K562 (cell line): Measurements from ENCODE around the gene ELMO1. TPM values are rescaled to one million over a fixed set of nuclear protein-coding genes. Genes with fewer than 3 reads are reported as not detected.

ENCODE experiments used
- CHCHD3 ChIP-seq: fragments of 250-450 bp; sonication (Bioruptor Pico); IDR thresholded peaks from 2 replicates; pipeline ENCODE4 v2.1.2; 2022; ENCODE audit warnings: mild to moderate bottlenecking
- DPF2 ChIP-seq: fragments of 450-650 bp; IDR thresholded peaks from 2 replicates; pipeline ENCODE4 v1.6.1; 2016
- EGR1 ChIP-seq: fragments of 450-650 bp; conservative IDR thresholded peaks from 2 replicates; pipeline ENCODE4 v1.6.1; 2017; ENCODE audit warnings: mild to moderate bottlenecking
- TRIM24 ChIP-seq, 2 experiments: fragments of 450-650 bp; IDR thresholded peaks; 2 replicates each; pipeline ENCODE4 v1.6.1; 2016
- ZBTB1 ChIP-seq: sonication (generic); formaldehyde crosslinking; IDR thresholded peaks from 2 replicates; pipeline ENCODE4 v1.8.1; 2023; ENCODE audit warnings: missing genetic modification reagents, low read depth, mild to moderate bottlenecking, borderline replicate concordance
- ZNF146 ChIP-seq: IDR thresholded peaks from one replicate; pipeline ENCODE4 v1.6.1; 2018; ENCODE audit warnings: missing compliant biosample characterization; ENCODE audit not compliant: unreplicated experiment
- ZNF174 ChIP-seq: fragments of 250-450 bp; sonication (Bioruptor Pico); IDR thresholded peaks from 2 replicates; pipeline ENCODE4 v1.4.0; 2020; ENCODE audit warnings: mild to moderate bottlenecking
- polyA plus RNA-seq, 8 experiments: library from polyadenylated mRNA; depleted of rRNA in 4 of 8; stranded (reverse) in 5 of 8; unstranded in 3 of 8; fragments of >200 nt; fragmentation: Nextera tagmentation in 2 of 8; fragmentation: Illumina TruSeq in 1 of 8; extraction: Ambion mirVana in 2 of 8; extraction: Trizol in 1 of 8; gene quantifications; 2 replicates each; pipeline versions ENCODE4 v1.2.1 to v1.2.3, GENCODE V29; 2011 to 2014; ENCODE audit warnings: inconsistent platforms in 1 of 8, missing spikeins in 1 of 8
- total RNA-seq, 7 experiments: library from RNA; depleted of rRNA in 6 of 7; stranded (reverse); fragments of >200 nt in 6 of 7; fragmentation: Illumina TruSeq in 2 of 7; extraction: Trizol in 2 of 7; gene quantifications; 2 replicates each; pipeline versions ENCODE4 v1.2.1 to v1.2.3, GENCODE V29; 2011 to 2021; ENCODE audit warnings: low replicate concordance in 1 of 7
- TF ChIP-seq, protein P1 (sequence below): fragments of 450-650 bp; IDR thresholded peaks from 2 replicates; pipeline ENCODE4 v1.6.1; 2017; ENCODE audit warnings: mild to moderate bottlenecking, moderate library complexity
- TF ChIP-seq, protein P2 (sequence below): fragments of 450-650 bp; formaldehyde crosslinking; IDR thresholded peaks from 2 replicates; pipeline ENCODE4 v1.4.0; 2020; ENCODE audit warnings: mild to moderate bottlenecking, moderate library complexity
- TF ChIP-seq, protein P3 (sequence below): fragments of 450-650 bp; formaldehyde crosslinking; IDR thresholded peaks from 2 replicates; pipeline ENCODE4 v1.4.0; 2020; ENCODE audit warnings: mild to moderate bottlenecking, moderate library complexity
- TF ChIP-seq, protein P4 (sequence below): fragments of 250-450 bp; sonication (Bioruptor Pico); IDR thresholded peaks from 2 replicates; pipeline ENCODE4 v1.4.0; 2020; ENCODE audit warnings: mild to moderate bottlenecking, moderate library complexity
- TF ChIP-seq, protein P5 (sequence below), 3 experiments: IDR thresholded peaks in 2 of 3; conservative IDR thresholded peaks in 1 of 3; 2 replicates each; pipeline ENCODE4 v1.5.1; 2011 to 2012; ENCODE audit warnings: low read length in 3 of 3, mild to moderate bottlenecking in 3 of 3, control low read depth in 2 of 3, improper control_type of control experiment in 1 of 3, inconsistent platforms in 1 of 3, low read depth in 1 of 3, mixed read lengths in 1 of 3, moderate library complexity in 1 of 3; ENCODE audit not compliant: insufficient read depth in 2 of 3
- TF ChIP-seq, protein P6 (sequence below), 2 experiments: fragments of 150-350 bp in 1 of 2; IDR thresholded peaks; 2 replicates each; pipeline ENCODE4 v1.6.1; 2012 to 2016; ENCODE audit warnings: low read depth in 2 of 2, low read length in 2 of 2, mild to moderate bottlenecking in 1 of 2, moderate library complexity in 1 of 2

The ELMO1 gene
- total and polyA plus RNA-seq, 9 of the 15 experiments (the other 6 are each of a cell fraction or from before 2014, with no cell fraction given), result 0.36 to 7.2 (median 3.6) TPM

DNA sequence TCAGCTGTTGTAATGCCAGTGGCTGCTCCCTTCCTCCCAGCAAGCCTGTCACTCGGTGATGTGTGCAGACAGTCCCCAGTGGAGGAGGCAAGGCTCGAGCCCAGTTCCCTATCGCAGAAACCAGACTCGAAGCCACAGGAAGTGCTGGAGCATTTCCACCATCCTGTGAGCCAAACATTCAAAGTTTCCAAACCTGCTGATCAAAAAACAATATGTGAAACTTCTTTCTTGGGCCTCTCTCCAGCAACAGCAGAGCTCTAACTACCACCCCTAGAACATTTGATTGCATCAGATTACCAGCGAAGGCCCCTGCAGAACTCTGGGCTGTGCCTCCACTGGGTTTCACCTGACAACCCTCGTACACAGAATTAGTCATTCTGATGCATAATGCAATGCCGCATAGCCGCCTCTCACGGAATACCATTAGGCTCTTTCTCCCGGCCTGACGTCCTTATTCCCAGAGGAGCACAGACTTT lies 94.0 kb downstream of the ELMO1 start (continued):
- TF ChIP-seq, protein P1, sequence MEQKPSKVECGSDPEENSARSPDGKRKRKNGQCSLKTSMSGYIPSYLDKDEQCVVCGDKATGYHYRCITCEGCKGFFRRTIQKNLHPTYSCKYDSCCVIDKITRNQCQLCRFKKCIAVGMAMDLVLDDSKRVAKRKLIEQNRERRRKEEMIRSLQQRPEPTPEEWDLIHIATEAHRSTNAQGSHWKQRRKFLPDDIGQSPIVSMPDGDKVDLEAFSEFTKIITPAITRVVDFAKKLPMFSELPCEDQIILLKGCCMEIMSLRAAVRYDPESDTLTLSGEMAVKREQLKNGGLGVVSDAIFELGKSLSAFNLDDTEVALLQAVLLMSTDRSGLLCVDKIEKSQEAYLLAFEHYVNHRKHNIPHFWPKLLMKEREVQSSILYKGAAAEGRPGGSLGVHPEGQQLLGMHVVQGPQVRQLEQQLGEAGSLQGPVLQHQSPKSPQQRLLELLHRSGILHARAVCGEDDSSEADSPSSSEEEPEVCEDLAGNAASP, result no peak
- TF ChIP-seq, protein P2, sequence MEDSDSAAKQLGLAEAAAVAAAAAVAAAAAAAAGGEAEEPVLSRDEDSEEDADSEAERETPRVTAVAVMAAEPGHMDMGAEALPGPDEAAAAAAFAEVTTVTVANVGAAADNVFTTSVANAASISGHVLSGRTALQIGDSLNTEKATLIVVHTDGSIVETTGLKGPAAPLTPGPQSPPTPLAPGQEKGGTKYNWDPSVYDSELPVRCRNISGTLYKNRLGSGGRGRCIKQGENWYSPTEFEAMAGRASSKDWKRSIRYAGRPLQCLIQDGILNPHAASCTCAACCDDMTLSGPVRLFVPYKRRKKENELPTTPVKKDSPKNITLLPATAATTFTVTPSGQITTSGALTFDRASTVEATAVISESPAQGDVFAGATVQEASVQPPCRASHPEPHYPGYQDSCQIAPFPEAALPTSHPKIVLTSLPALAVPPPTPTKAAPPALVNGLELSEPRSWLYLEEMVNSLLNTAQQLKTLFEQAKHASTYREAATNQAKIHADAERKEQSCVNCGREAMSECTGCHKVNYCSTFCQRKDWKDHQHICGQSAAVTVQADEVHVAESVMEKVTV (CRISPR knock-in tag), result no peak
- 0 out of 2 replicates have a peak, but pooled peaks have one; percentile 59 for TF ChIP-seq DPF2
- TF ChIP-seq ZBTB1, result no peak
- peak; percentile 35 to 64; a peak in 3 of 4 replicates for TF ChIP-seq TRIM24 (IDR thresholded peaks at IDR 0.05)
- no peak for TF ChIP-seq ZNF174 (CRISPR knock-in tag)
- TF ChIP-seq, protein P3, sequence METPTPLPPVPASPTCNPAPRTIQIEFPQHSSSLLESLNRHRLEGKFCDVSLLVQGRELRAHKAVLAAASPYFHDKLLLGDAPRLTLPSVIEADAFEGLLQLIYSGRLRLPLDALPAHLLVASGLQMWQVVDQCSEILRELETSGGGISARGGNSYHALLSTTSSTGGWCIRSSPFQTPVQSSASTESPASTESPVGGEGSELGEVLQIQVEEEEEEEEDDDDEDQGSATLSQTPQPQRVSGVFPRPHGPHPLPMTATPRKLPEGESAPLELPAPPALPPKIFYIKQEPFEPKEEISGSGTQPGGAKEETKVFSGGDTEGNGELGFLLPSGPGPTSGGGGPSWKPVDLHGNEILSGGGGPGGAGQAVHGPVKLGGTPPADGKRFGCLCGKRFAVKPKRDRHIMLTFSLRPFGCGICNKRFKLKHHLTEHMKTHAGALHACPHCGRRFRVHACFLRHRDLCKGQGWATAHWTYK (CRISPR knock-in tag), result no peak
- TF ChIP-seq, protein P4, sequence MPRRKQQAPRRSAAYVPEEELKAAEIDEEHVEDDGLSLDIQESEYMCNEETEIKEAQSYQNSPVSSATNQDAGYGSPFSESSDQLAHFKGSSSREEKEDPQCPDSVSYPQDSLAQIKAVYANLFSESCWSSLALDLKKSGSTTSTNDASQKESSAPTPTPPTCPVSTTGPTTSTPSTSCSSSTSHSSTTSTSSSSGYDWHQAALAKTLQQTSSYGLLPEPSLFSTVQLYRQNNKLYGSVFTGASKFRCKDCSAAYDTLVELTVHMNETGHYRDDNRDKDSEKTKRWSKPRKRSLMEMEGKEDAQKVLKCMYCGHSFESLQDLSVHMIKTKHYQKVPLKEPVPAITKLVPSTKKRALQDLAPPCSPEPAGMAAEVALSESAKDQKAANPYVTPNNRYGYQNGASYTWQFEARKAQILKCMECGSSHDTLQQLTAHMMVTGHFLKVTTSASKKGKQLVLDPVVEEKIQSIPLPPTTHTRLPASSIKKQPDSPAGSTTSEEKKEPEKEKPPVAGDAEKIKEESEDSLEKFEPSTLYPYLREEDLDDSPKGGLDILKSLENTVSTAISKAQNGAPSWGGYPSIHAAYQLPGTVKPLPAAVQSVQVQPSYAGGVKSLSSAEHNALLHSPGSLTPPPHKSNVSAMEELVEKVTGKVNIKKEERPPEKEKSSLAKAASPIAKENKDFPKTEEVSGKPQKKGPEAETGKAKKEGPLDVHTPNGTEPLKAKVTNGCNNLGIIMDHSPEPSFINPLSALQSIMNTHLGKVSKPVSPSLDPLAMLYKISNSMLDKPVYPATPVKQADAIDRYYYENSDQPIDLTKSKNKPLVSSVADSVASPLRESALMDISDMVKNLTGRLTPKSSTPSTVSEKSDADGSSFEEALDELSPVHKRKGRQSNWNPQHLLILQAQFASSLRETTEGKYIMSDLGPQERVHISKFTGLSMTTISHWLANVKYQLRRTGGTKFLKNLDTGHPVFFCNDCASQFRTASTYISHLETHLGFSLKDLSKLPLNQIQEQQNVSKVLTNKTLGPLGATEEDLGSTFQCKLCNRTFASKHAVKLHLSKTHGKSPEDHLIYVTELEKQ (CRISPR knock-in tag), result no peak
- no peak for TF ChIP-seq ZNF146 (CRISPR knock-in tag)
- TF ChIP-seq CHCHD3 (CRISPR knock-in tag), result no peak
- TF ChIP-seq EGR1, result no peak
- TF ChIP-seq, protein P5, sequence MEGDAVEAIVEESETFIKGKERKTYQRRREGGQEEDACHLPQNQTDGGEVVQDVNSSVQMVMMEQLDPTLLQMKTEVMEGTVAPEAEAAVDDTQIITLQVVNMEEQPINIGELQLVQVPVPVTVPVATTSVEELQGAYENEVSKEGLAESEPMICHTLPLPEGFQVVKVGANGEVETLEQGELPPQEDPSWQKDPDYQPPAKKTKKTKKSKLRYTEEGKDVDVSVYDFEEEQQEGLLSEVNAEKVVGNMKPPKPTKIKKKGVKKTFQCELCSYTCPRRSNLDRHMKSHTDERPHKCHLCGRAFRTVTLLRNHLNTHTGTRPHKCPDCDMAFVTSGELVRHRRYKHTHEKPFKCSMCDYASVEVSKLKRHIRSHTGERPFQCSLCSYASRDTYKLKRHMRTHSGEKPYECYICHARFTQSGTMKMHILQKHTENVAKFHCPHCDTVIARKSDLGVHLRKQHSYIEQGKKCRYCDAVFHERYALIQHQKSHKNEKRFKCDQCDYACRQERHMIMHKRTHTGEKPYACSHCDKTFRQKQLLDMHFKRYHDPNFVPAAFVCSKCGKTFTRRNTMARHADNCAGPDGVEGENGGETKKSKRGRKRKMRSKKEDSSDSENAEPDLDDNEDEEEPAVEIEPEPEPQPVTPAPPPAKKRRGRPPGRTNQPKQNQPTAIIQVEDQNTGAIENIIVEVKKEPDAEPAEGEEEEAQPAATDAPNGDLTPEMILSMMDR (IDR thresholded peaks at IDR 0.05 in 2 of 3, conservative IDR thresholded peaks at IDR 0.05 in 1 of 3; ENCODE audit: insufficient read depth in 2 of 3, low read depth in 1 of 3, low read length in 3 of 3), result no peak
- TF ChIP-seq, protein P6, sequence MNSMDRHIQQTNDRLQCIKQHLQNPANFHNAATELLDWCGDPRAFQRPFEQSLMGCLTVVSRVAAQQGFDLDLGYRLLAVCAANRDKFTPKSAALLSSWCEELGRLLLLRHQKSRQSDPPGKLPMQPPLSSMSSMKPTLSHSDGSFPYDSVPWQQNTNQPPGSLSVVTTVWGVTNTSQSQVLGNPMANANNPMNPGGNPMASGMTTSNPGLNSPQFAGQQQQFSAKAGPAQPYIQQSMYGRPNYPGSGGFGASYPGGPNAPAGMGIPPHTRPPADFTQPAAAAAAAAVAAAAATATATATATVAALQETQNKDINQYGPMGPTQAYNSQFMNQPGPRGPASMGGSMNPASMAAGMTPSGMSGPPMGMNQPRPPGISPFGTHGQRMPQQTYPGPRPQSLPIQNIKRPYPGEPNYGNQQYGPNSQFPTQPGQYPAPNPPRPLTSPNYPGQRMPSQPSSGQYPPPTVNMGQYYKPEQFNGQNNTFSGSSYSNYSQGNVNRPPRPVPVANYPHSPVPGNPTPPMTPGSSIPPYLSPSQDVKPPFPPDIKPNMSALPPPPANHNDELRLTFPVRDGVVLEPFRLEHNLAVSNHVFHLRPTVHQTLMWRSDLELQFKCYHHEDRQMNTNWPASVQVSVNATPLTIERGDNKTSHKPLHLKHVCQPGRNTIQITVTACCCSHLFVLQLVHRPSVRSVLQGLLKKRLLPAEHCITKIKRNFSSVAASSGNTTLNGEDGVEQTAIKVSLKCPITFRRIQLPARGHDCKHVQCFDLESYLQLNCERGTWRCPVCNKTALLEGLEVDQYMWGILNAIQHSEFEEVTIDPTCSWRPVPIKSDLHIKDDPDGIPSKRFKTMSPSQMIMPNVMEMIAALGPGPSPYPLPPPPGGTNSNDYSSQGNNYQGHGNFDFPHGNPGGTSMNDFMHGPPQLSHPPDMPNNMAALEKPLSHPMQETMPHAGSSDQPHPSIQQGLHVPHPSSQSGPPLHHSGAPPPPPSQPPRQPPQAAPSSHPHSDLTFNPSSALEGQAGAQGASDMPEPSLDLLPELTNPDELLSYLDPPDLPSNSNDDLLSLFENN (IDR thresholded peaks at IDR 0.05; ENCODE audit: low read depth in 2 of 2, low read length in 2 of 2), result no peak
